NCI-H2196 (cell line): ENCODE data around the gene PDZRN3.

Experiments
- DNase-seq: peaks from one replicate; lab custom pipeline; 2025; ENCODE audit not compliant: unreplicated experiment; lab: John Stamatoyannopoulos, UW

Gene PDZRN3

DNA sequence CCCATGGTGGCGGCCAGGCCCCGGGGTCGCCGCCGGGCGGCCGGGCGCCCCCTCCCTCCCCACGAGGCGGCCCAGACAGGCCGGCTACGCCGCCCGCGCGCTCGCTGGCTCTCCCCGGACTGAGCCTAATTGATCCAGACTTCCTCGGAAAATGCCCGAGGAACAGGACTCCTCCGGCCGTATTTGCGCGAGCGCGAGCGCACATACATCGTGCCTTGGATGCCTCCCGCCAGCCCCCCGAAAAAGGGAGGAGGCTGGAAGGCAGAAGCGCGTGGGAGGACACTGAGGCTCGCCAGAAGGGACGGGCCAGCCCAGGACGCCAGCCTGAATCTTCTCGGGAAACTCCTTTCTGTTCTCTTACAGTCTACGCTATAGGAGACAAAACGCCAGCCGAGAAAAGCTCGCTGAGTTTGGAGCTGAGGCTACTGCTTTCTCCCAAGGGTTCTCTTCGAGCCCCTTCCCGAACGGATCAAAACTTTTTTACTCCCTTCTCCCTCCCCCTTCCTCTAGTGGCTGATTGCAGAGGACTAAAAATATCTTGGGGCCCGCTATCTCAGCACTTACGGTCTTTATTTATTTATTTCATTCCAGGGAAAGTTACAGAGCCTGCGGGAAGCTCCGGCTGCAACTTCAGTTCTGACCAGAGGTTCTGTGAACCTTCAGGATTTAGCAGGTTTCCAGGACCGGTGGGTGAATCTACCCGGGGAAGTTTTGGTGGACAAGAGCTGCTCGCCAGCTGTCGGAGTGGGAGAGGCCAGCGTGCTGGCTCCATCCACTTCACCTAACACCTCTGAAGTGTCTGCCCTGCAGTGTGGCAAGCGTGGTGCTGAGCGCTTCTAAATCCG, at the start of gene PDZRN3:
TSS of gene PDZRN3 (minus strand) at position 121 of the 845 bp plus-strand sequence.
- peak; percentile 31 for DNase-seq

DNA sequence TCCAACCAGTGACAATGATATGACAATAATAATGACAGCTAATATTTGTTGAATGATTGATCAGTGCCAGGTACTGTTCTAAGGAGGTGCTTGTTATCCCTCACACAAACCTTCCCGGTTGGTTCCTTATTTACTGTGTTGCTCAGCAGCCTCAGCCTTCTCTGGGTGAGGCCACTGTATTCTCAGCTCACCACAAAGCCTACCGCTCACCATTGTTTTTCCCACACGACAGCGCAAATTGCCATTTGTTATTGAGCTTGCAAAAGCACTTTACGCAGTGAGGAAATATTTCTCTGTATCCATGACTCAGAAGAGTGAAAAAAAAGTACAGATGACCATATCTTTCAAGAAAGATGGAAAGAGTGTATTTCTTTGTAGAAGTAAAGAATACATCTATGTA, 49.5 kb upstream of the PDZRN3 start:
- no peak for DNase-seq

DNA sequence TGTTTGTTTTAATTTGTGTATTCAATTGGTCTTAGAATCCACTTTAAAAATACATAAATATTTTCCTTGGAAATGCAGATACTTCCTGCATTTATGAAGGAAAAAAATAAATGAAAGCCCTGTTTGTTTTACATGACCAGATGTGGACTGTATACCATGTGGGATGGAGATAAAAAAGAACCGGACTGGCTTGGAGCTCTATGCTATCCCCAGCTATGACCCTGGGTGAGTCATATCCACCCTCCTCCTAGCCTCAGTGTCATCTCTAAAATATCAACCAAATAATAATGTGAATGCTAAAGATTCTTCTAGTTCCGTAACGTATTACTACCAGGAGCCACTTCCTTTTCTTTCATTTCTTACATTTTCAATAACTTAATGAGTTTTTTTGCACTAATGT, 44.5 kb upstream of the PDZRN3 start:
- no peak for DNase-seq

DNA sequence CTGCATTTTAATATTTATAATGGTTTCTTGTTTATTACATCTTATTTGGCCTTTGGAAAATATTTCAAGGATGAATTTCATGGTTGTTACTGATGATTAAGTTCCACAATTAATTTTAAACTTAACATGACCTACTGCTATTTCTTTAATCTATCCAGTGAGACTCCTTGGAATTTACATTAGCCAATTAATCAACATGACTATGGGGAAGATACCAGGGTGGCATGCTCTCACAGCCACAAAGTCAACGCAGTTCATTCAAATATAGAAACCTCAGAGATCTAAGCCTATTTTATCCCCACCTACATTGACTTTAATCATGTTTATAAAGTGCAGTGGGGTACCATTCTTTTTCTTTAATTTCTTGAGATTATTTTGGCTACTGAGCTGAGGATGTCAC, 43.6 kb upstream of the PDZRN3 start:
- DNase-seq, result no peak

DNA sequence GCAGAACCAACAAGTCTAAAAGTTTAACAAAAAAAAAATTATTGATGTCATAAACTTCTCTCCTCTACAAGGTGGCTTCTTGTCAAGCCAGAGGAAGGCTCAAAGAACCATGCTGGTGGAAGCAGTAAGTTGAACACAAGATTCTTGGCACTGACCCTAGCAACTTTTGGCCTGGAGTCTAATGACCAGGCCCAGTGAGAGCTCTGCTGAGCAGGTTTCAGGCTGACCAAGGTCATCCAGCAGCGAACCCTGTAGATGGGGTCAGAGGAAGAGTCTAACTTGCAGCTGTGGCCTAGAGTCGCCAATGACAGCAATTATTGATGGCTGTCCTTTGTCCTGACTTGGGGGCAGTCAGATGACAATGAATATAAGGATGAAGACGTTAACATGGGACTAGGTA, 43.1 kb upstream of the PDZRN3 start:
- no peak for DNase-seq

DNA sequence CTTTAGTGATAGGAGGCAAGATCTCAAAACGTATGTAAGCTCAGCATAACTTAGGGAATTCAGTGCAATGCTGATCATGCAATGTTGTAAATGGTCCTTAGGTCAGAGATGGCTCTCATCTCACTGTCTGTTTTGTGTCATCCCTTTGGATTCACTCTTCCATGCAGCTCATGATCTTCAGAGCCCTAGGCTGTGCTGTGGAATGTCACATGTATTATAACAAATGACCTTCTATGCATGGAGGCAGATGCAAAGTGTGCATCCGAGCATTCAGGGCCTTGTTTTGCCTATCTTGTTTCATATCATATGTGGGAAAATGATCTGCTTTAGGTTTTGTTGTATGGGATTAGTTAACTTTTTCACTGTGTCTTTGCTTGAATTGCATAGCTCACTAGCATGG, 40.5 kb upstream of the PDZRN3 start:
- no peak for DNase-seq

DNA sequence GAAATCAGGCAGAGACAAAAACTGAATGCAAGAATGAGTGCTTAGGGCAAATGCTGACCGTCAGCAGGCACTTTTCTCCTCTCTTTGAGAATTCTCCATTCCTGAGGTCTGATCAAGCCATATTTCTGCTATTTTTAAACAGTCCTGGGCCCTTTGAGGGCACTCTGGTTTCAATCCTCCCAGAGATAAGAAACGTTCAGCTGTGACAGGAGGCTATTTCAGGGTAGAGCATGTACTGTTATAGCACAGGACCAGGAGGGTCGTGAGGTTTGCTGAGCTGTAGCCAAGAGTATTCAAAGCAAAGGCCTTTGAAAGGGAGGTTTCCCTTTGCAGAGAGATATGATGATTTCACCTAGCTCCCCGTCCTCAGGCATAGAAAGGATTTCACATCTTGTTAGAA, 39.6 kb upstream of the PDZRN3 start:
- DNase-seq, result no peak

DNA sequence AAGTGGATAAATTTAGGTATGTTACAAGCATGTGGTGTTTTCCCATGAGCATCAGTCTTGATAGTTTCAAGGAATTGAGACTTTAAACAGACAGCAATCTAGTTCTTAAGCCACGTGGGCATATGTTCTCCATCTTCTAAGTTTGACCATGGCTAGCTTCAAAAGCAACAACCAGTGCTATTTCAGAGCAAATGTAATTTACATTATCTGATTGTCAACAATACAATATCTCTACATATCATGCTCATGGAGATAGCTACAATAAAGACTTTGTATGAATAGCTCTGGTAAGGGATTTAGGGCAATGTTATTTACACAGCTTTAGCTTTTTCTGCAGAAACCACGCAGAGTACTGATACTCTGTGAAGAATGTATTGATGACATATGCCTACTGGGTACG, 38.8 kb upstream of the PDZRN3 start:
- DNase-seq, result no peak

DNA sequence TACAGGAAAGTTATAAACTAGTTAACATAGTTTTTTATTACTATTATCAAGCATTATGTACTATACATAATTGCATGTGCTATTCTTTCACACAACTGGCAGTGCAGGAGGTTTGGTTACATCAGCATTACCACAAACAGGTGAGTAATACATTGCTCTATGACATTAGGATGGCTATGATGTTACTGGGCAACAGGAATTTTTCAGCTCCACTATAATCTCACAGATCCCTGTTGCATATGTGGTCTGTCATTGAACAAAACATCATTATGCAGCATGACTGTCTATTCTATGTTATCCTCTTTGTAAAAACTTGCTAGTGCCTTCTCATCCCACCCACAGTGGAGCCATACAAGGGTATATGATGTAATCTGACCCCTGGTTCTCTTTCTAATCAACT, 36.5 kb upstream of the PDZRN3 start:
- DNase-seq, result no peak

DNA sequence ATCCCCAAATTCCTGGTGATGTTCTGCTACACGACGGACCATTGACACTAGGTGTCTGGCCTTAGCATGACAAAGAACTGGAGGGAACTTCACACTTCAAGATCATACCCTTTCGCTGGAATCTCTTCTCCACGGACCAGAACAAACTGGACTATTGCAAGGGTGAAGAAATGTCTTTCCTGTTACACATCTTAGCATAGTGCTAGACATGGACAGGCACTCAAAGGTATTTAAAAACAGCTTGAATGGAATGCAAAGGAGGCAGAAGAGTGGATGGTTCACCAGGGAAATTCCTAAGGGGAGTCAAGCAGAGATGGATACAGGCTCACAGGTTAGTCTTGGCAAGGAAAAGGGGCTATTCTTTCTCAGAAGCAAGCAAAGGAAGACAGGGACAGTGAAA, 33.5 kb upstream of the PDZRN3 start:
- DNase-seq, result no peak

DNA sequence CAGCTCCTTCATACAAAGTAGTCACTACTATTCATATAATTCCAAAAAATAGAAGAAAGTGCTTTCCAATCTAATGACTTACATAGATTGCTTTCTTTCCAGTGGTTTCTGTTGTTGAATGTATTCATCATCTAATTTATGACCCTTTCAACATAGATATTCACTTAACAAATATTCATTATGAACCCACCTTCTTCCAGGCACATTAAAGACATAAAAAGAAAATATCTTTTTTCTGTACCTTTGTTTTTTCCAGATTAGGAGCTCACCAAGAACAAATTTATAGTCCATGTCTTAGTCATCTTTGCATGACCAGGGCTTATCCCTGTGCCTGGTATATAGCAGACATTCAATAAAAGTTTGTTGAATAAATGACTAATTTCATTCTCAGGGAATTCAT, 32.4 kb upstream of the PDZRN3 start:
- DNase-seq, result no peak

DNA sequence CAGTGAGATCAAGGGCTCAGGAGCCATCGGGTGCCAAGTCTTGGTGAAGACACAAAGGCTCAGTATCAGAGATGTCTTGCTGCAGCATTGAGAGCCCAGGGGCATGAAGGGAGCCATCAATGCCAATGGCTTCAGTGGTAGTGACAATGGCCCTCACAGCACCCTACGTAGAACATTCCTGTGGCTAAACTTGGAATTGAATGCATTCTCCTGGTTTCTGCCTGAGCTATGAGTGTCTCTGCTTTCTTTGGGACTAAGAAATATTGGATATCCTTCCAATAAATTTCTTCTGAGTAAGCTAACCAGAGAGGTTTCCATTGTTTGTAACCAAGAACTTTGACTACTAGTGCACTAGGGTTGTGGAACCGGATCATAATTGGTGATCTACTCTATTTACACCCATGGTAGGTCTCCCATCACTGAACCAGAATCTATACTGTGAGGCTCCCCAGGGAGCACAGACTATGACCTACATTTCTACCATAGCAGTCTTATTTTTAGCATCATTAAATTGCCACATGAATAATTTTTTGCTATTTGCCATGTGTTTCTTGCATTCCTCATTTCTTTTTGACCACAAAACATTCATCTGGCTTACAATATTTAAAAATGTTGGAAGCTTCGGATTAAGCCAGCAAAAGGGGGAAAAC, 31.6 kb upstream of the PDZRN3 start:
- no peak for DNase-seq

DNA sequence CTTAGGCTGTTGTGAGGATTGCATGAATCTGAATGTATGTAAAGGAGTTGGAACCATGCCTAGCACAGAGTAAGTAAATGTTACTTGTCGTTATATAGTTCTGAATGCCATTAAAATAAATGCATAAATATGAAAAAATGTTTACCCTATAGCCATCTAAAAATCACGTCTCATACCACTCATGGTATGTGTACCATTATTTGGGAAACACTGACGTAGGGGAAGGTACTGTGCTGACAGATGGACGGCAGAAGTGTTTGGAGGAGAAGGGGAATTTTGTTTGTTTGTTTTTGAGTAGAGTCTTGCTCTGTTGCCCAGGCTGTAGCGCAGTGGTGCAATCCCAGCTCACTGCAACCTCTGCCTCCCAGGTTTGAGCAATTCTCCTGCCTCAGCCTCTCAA, 30.5 kb upstream of the PDZRN3 start:
- DNase-seq, result no peak

DNA sequence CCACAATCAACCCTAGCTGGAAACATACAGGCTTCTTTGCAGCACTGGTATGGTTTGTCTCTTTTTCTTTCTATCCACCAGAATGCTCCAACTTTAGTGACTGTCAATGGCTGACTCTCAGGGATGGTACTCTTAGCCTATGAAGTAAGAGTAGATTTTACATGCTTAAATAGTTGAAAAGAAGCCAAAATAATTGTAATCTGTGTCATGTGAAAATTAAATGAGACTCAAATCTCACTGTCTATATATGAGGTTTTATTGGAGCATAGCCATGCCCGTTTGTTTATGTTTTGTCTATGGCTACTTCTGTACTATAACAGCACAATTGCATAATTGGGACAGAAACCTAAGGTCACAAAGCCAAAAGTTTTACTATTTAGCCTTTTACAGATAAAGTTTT, 29.1 kb upstream of the PDZRN3 start:
- no peak for DNase-seq

DNA sequence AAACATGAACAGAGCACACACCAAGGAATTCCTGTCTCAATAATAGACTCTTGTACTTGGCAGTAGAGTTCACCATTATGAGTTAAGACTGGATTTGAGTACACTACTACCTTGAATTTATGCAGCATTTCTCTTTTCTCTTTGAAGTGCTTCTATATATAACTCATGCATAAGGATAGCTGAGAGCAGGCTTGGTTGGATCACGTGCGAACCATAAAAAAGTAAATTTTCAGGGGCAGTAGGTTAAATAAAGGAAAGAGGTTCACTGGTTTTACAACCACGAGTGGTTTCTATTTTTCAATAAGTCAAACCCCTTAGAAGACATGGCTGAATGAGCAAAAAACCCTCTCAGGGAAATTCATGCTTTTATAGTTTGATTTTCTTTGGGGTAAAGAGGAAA, 28.6 kb upstream of the PDZRN3 start:
- DNase-seq, result no peak

DNA sequence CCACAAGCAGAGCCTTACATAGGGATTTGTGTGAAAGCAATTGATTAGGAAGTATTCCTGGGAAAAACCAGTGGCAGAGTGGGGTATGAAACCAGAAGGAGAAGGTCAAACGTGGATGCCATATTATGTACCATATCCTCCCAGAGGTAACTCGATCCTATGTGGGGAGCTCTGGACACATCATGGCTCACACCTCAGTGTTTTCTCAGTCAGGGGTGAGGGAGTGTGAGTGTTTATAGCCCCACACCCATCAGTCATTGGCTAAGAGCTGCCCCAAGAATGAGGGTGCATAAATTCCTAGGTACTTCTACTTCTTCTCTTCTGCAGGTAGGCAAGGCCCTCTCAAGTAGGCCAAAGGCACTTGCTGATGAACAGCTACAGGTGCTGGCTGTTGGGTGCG, 28.2 kb upstream of the PDZRN3 start:
- DNase-seq, result no peak

DNA sequence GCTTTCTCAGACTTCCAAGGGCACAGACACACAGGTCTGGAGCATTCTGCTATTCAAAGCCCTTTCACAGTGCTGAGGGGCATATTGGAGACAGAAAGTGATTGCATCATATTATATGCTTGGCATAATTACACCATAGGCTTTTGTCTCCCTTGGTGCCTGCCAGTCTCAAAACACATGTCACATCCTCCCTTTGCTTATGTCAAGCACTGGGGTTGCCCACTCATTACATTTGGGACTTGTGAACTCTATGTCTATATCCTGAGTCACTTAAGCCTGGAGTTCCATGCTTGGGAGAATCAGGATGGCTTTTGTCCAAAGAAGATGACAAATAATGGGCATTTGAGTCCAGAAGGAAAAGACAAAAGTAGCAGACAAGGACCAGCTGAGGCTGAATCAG, 12.3 kb upstream of the PDZRN3 start:
- DNase-seq, result no peak

DNA sequence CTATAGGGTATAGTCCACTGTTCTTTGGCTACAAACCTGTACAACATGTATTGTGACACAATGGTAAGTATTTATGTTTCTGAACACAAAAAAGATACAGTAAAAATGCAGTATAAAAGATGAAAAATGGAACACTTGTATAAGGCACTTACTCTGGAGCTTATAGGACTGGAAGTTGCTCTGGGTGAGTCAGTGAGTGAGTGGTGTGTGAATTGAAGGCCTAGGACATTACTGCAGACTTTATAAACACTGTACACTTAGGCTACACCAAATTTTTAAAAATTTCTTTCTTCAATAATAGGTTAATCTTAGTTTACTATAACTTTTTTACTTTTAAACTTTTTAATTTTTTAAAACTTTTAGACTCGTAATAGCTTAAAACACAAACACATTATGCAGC, 10.5 kb upstream of the PDZRN3 start:
- DNase-seq, result no peak

DNA sequence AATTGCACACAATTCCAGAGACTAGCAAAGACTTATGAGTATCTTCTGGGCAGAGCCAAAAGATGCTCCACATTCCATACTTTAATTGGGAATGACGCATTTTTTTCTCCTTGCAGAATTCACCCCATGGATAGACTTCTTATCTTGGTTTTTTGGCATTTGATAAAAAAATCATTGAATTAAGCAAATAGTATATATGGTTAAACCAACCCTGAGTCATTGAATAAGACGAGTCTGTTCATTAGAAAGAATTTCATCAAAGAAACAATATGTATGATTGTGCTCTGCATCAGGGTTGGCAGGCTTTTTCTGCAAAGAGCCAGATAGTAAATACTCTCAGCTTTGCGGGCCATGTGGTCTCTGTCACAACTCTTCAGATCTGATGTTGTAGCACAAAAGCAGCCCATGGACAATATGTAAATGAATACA, 9.2 kb upstream of the PDZRN3 start:
- DNase-seq, result no peak

DNA sequence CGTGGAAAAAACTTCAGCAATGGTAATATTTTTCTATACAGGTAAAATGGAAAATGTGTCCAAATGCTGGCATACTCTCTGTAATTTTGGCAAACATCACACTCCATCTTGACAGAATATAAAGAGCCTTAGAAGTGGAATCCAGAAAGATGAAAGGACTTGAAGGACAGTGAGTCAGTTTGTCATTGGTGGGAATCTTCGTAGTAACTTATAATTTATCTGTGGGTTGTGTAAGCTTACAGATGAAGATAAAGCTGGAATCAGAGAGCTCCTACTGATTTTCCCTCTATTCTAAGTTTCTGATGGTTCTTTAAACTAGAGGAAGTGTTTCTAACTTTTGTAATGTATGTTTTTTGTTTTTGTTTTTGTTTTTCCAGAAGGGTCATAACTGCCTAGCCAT, 8.7 kb upstream of the PDZRN3 start:
- DNase-seq, result no peak

DNA sequence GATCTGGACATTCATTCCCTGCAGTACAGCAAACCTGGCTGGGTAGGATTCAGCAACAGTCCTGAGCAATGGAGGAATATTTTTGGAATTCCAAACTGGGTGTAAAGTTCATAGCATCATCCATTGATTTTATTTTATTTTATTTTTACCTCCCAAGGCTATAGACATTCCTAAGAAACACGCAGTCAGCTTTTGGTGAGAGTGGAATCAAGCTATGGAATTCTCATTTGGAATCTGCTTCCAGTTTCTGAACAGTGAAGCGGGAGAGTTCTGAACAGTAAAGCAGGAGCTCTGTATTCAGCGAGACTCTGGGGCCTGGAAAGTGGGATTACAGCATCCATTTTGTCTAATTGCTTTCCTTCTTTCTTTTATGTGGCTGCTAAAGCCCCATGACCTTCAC, 1.4 kb upstream of the PDZRN3 start:
- DNase-seq, result no peak

DNA sequence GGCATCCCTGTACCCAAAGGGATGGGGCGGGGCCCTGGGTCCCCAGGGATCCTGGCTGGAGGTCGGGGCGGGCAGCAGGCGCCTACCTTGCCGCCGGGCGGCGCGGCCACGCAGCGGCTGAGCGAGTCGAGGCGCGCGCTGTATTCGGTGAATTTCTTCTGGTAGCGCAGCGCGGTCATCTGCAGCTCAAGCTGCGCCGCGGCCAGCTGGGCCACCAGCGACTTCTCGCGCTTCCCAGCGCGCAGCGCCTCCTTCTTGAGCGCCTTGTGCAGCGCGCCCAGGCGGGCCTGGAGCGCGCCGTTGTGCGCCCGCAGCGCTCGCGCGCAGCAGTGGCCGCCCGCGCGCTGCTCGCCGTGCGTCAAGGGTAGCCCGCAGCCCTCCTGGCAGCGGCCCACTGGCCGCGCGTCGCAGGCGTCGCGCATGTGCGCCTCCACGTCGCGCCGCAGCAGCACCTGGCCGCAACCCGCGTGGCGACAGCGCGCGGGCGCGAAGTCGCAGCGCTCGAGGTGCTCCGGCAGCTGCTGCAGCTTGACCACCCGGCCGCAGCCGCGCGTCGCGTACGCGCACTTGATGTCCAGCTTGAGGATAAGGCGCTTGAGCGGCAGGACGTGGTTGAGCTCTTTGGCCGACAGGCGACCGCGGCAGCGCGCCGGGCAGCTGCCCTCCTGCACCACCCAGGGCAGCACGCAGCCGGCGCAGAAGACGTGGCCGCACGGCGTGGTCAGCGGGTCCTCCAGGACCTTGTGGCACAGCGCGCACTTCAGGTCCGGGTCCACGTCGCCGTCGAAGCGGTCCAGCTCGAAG, 522 bp downstream of the PDZRN3 start:
- DNase-seq, result peak; percentile 25
